UCSD-AML1 (cell line): Measurements from ENCODE around the gene PYDC1.
"Not testable (repeated sequence)": the region's sequence is repeated elsewhere in the genome, so short reads cannot be mapped to it uniquely, and the experiment has no call there.

Experiments
- DNase-seq: peaks from one replicate; lab custom pipeline; 2025; ENCODE audit not compliant: unreplicated experiment; lab: John Stamatoyannopoulos, UW

PYDC1 gene

DNA sequence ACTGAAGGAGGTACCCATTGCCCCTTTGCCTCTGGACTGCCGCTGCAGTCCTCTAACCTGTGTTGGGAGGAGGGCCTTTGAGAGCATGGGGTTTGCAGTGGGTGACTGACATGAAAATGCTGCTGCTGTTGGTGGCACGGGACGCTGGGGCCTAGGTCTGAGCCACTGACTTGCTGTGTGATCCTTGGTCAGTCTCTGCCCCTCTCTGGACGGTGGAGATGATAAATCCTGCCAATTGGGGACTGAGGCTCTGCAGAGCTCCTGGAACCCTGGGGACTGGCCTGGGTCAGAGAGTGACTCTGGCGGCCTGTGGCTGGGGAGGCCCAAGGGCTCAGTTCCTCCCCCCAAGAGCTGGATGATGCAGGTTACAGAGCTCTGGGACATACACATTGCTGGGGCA lies 6.1 kb upstream of the PYDC1 start:
- no peak for DNase-seq

GRCh38 chr16:31221357-31222160 lies 4.6 kb upstream of the PYDC1 start:
- no peak for DNase-seq

DNA sequence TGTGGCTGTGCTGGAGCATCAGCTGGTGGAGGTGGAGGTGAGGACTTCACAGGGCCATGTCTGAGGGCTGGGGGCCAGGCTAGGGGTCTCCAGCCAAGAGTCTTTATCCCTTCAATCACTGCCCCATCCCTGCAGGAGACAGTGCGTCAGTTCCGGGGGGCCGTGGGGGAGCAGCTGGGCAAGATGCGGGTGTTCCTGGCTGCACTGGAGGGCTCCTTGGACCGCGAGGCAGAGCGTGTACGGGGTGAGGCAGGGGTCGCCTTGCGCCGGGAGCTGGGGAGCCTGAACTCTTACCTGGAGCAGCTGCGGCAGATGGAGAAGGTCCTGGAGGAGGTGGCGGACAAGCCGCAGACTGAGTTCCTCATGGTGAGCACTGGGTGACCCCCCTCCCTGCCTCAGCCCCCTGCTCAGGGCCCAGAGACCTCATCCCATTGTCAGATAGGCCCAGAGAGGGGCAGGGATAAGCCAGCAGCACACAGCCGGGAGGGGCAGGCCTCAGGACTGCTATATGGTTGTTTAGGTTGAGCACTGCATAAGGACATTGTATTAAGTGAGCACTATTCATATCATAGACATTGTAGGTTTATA lies 2.3 kb upstream of the PYDC1 start:
- no peak for DNase-seq

DNA sequence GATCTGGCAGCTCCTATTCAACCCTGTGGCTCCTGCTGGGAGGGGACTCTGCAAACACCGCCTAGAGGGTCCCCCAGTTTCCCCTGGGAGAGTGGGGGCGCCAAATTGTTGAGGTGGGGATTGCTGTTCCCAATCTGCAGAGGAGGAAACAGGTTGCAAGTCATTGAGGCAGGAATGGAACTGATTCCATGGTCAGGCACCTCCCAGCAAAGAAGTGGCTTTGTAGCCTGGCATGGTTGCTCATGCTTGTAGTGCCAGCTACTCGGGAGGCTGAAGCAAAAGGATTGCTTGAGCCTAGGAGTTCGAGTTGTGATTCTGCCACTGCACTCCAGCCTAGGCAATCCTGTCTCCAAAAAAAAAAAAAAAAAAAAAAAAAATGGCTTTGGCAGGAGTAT lies 198 bp upstream of the PYDC1 start:
- DNase-seq = no peak

DNA sequence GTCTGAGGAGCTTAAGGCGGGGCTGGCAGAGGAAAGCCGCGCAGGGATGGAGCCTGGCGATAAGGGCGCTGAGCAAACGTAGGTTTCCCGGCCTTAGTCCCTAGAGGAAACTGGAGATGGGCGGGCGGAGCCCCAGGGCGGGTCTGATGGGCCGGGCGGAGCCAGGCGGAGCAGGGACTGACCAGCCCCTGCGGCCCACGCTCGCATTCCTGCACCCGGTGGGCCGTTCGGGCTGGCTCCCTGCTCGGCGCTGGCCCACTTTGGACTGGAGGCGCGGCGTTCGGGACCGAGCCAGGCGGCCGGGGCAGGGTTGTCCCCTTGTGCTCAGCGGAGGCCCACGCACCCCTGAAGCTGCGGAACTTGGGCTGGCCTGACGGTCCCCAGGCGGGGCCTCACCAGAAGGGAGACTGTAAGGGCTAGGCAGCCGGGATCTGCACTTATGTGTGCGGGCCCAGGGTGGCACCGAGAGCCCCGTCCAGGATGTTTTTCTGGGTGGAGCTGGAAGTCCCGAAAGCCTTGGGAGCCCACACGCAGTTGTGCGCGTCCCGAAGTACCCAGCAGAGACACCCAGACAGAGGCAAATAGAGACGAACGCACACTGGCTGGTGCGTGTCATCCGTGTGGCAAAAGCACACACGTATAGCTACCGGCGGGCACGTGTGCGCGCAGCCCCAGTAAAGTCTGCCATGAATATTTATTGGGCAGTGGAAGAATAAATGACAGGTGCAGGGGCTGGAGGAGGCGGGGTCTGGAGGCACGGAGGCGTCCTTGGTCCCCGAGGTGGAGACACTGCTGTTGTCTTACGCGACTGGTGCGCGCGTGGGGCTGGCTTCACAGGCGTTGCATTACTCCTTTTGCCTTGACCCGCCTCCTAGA lies 1.4 kb downstream of the PYDC1 start:
- no peak for DNase-seq

- no peak for DNase-seq
Measured at GRCh38 chr16:31214708-31215286, 2.1 kb downstream of the PYDC1 start.

DNA sequence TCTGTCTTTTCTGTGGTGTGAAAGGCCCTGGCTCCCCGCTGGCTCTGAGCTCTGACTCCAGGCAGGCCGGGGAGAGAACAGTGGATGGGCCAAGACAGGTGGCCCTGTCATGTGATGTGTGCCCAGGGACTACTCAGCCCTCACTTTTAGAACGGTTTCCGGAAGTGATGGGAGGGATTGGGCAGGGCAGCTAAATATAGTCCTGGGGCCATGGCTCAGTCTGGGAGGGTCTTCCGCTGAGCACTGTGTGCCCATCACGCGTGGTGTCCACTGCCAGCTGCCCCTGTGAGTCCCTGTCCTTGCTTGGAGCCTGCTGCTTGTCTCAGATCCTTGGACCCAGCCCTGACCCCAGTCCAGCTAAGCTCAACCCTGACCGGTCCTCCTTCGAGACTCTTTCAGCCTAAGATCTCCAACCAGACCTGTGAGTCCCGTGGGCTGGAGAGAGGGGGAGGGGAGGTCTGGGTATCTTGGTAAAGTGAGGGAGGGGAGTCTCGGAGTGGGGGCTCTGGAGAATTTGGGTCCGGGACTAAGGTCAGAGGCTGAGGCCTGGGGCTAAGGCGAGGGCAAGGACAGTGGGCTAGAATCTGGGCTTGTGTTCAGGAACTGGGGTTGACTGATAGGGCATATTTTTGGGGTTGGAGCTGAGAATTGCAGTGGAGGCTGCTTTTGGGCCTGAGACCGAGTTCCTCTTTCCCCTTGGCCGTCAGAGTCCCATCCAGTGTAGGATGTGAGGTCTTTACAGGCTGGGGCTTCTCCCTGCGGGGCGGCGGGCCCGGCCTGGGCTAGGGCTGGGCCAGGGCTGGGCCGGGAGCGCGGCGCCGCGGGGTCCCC lies 2.8 kb downstream of the PYDC1 start, which contains the start of gene TRIM72:
Gene TRIM72 (plus strand): TSS at position 243 of the 831 bp plus-strand sequence. CDS start 620 bp downstream, outside the sequence.
- DNase-seq = no peak

DNA sequence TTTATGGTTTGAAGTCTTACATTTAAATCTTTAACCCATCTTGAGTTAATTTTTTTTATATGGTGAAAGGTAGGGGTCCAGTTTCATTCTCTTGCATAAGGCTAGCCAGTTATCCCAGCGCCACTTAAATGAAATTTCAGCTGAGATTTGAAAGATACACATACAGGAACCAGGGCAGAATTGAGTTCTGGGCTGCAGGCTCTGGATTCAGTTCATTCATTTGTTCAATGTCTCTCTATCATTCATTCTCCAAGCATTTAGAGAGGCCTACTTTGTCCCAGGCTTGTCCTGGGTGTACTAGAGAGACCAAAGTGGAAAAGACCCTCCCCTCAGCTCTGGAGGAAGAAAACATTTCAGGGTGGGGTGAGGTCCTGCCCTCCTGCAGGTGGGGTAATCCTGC lies 3.6 kb downstream of the PYDC1 start:
- DNase-seq = no peak

DNA sequence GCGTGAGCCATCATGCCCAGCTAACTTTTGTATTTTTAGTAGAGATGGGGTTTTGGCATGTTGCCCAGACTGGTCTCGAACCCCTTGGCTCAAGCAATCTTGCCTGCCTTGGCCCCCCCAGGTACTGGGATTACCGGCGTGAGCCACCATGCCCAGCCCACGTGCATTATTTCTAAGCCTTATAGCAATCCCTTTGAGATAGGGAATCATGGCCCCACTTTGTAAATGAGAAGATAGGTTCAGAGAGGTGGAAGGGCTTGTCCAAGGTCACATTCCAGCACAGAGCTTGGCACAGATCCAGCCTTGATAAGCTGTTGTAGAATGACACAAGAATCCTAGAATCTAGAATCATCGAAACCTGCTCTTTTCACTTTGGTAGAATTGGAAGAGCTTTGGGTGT lies 10.2 kb downstream of the PYDC1 start:
- DNase-seq = no peak

DNA sequence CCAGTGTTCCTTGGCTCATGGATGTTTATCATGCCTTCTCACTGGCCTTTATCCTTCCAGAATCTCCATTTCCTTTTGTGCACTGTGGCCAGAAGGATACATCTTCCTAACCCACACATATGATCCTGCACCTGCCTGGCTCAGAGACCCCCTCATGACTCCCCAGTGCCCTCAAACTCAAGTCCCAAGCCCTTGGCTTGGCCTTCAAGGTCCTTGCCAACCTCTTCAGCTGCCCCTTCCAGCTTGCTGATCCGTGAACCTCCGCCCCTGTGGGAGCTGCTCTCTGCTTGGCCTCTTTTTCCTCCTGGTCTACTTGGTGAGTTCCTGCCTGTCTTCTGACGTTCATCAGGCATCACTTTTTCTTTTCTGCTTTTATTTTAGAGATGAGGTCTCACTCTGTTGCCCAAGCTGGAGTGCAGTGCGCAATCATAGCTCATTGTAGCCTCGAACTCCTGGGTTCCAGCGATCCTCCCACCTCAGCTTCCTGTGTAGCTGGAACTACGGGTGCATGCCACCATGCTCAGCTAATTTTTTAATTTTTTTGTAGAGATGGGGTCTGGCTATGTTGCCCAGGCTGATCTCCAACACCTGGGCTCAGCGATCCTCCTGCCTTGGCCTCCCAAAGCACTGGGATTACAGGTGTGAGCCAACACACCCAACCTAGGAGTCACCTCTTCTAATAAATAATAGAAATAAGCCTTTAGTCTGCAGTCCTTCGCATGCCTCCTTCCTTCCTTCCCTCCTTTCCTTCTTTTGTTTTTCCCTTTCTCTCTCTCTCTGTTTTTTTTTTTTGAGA lies 11.9 kb downstream of the PYDC1 start:
- no peak for DNase-seq

DNA sequence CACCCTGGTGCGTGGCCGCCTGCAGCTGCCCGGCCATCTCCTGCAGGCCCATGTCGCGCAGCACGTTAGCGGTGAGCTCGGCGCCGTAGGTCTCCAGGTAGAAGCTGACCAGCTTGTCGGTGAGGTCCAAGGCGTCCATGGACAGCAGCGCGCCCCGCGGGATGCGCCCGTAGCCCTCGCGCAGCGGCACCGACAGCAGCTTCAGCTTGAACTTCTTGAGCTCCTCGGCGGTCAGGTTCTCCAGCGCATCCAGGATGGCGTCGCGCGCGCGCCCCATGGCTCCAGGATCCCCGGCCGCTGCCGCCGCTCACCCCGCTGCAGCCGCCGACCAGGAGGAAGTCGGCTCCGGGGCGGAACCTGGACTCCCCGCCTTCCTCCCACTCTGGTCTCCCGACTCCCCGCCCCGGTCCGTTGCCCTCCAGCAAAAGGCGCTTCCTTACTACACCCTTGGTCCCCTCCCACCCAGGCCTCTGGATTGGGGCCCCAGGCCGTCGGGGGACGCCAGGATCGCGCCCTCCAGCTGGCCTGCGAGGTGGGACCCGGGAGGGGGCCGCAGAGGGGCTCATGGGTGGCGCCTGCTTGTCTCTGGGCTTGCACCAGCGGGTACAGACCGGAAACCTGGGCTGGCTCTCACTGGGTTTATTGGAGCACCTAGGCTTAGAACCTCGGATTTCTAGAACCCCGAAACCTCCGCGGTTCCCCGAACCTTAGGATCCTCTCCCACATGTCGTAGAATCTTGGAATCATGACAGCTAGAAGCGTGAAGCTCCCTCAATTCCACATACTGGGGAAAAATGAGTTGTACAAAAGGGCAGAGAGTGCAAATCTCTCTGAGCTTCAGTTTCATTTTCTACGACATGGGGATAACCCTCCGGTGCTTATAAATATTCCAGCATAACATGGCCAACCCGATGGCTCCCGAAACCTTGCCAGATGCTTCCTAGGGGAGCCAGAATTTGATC lies 14.2 kb downstream of the PYDC1 start, which contains the start of gene PYCARD:
Gene PYCARD (minus strand): TSS at position 347 of the 962 bp plus-strand sequence. CDS start 70 bp downstream, at position 277.
- peak; percentile 73 for DNase-seq

DNA sequence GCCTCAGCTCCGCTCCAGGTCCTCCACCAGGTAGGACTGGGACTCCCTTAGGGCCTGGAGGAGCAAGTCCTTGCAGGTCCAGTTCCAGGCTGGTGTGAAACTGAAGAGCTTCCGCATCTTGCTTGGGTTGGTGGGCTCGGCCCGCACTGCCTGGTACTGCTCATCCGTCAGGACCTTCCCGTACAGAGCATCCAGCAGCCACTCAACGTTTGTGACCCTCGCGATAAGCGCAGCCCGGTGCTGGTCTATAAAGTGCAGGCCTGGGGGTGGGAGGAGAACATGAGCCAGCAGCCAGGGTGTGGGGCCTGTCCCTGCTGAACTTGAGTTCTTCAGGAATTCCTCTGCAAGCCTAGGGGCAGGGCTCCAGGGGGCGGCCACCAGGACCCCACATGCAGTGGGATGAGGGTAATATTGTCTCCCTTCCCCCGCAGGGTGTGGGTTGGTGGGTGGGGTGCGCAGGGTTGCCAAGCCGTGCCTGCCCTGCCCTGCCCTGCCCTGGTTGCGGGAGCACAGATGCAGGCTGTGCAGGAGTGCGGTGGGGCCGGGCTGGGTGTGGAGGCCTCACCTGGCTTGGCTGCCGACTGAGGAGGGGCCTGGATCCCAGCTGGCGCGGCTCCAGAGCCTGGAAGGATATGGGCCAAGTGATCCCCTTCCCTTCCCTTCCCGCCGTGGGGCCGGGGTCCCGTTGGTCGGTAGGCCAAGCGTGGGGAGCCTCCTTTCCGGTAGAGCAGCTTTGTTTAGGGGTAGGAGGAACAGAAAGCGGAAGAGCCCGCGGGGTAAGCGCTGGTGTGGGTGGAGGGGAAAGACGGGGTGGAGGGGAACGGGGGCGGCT lies 15.1 kb downstream of the PYDC1 start:
- DNase-seq = peak; percentile 70

DNA sequence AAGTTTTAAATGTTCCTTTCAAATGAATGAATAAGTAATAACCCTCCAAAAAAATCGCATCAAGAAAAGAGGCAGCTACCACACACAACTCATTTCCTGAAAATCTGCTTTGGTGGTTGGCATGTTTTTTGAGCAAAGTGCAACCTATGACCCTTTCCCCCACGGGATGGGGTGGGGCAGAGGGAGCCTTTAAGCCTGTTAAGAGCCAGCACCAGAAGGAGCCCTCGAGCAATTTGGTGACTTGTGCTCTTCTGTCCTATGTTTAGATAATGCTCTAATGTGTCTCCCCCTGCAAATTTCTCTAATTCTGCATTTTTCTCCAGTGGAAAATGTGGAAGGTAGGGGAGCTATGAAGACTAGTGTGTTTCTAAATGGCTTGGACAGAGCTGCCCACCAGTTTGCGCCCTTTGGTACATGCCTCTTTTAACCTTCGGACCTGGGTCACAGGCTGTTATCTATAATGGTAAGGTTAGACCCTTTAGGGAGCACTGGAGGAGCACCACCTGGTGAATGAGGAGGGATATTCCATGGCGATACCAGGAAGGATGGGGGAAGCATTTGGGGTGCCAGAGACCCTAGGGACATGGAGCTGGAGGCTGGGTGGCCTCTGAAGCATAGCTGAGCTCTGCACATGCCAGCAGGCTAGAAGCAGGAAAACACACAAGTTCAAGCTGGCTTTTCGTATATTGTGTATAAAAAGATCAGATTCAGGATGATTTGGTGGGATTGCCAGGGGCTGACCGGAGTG lies 15.9 kb downstream of the PYDC1 start:
- peak; percentile 37 for DNase-seq

GRCh38 chr16:31200111-31200510 lies 16.8 kb downstream of the PYDC1 start:
- not testable (repeated sequence) for DNase-seq

- DNase-seq = no peak
Measured at GRCh38 chr16:31199430-31200041, 17.4 kb downstream of the PYDC1 start.

DNA sequence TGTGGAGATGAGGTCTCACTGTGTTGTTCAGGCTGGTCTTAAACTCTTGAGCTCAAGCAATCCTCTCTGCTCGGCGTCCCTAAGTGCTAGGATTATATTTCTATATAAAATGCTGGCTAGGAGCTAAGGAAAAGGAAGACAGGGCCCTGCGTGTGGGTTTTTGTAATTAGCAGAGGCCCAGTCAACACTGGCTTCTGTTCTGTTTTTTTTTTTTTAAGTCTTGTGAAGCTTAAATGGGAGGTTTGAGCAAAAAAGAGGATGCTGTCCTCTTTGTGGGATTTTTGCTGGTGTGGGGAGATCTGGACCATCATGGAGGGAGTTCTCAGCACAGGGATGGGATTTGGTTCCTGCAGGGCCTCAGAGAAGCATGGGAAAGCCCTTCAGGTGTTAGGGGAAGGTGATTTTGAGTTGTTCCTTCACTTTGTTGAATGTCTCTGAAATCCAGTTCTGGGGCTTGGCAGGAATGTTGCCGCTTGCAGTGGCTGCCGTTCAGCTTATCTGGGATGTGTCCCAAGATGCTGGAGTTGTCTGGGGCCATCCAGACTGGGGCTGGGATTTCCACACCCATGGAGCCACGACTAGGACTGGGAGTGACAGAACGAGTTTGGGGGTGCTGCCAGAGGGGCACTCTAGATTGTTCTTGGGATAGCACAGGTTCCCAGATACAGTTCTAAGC lies 18.6 kb downstream of the PYDC1 start:
- no peak for DNase-seq
